Type B pancreatic cell (in vitro differentiated cells): Measurements from ENCODE around the gene SFXN5. TPM values are rescaled to one million over a fixed set of nuclear protein-coding genes. Genes with fewer than 3 reads are reported as not detected.

Source experiments
- DNase-seq: peaks from one replicate; pipeline ENCODE4 v3.0.0; 2021; ENCODE audit warnings: mixed read lengths; ENCODE audit not compliant: unreplicated experiment; ENCODE audit errors: extremely low spot score
- H3K27ac Mint-ChIP-seq: 2 replicates; pipeline ENCODE4 v1.8.0; 2021; ENCODE audit warnings: mild to moderate bottlenecking, mixed read lengths
- H3K27me3 Mint-ChIP-seq: 2 replicates; pipeline ENCODE4 v1.8.0; 2021; ENCODE audit warnings: mixed read lengths
- H3K36me3 Mint-ChIP-seq: 2 replicates; pipeline ENCODE4 v1.8.0; 2021; ENCODE audit warnings: mixed read lengths
- H3K4me1 Mint-ChIP-seq: one replicate; pipeline ENCODE4 v1.8.0; 2021; ENCODE audit warnings: mixed read lengths; ENCODE audit not compliant: unreplicated experiment
- H3K4me3 Mint-ChIP-seq: 2 replicates; pipeline ENCODE4 v1.8.0; 2021; ENCODE audit warnings: mild to moderate bottlenecking, mixed read lengths
- H3K9me3 Mint-ChIP-seq: 2 replicates; pipeline ENCODE4 v1.8.0; 2021; ENCODE audit warnings: mixed read lengths
- total RNA-seq: library from RNA; stranded (reverse); gene quantifications from 2 replicates; pipeline ENCODE4 v1.2.1, GENCODE V29; 2021; ENCODE audit warnings: low replicate concordance
- TF ChIP-seq, protein P1 (sequence below): fragments of 200-600 bp; sonication (generic); conservative IDR thresholded peaks from 2 replicates; pipeline ENCODE4 v1.5.0; 2021; ENCODE audit warnings: antibody characterized with exemption, mild to moderate bottlenecking

SFXN5 gene
- total RNA-seq, 1 donor from 2014 or later = 27.3 TPM

DNA sequence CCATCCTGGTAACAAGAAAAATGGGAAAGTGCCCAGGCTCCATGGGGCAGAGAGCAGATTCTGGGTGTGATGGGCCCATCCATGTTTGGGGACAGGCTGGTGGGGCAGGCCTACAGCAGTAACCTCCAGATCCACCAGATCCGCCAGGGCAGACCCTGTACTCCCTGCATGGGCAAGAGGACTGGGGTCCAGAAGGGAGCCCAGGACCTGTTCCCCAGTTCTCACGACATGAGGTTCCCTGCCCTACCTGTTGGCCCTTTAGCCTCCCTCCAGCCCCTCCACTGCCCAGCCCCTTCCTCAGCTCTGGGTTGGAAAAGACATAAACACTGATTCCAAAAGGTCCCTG lies 115.5 kb downstream of the SFXN5 start:
- Mint-ChIP-seq H3K4me3 (no peak overlapping the region), H3K4me1 (peaks cover 6% of the 10 kb centered on the region), H3K27me3 (peaks cover 4% of the 10 kb centered on the region), H3K36me3 (peaks cover 6% of the 10 kb centered on the region), H3K27ac (no peak overlapping the region), H3K9me3 (no peaks in the 10 kb centered on the region)
- no peak for DNase-seq
- TF ChIP-seq, protein P1, sequence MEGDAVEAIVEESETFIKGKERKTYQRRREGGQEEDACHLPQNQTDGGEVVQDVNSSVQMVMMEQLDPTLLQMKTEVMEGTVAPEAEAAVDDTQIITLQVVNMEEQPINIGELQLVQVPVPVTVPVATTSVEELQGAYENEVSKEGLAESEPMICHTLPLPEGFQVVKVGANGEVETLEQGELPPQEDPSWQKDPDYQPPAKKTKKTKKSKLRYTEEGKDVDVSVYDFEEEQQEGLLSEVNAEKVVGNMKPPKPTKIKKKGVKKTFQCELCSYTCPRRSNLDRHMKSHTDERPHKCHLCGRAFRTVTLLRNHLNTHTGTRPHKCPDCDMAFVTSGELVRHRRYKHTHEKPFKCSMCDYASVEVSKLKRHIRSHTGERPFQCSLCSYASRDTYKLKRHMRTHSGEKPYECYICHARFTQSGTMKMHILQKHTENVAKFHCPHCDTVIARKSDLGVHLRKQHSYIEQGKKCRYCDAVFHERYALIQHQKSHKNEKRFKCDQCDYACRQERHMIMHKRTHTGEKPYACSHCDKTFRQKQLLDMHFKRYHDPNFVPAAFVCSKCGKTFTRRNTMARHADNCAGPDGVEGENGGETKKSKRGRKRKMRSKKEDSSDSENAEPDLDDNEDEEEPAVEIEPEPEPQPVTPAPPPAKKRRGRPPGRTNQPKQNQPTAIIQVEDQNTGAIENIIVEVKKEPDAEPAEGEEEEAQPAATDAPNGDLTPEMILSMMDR = no peak

DNA sequence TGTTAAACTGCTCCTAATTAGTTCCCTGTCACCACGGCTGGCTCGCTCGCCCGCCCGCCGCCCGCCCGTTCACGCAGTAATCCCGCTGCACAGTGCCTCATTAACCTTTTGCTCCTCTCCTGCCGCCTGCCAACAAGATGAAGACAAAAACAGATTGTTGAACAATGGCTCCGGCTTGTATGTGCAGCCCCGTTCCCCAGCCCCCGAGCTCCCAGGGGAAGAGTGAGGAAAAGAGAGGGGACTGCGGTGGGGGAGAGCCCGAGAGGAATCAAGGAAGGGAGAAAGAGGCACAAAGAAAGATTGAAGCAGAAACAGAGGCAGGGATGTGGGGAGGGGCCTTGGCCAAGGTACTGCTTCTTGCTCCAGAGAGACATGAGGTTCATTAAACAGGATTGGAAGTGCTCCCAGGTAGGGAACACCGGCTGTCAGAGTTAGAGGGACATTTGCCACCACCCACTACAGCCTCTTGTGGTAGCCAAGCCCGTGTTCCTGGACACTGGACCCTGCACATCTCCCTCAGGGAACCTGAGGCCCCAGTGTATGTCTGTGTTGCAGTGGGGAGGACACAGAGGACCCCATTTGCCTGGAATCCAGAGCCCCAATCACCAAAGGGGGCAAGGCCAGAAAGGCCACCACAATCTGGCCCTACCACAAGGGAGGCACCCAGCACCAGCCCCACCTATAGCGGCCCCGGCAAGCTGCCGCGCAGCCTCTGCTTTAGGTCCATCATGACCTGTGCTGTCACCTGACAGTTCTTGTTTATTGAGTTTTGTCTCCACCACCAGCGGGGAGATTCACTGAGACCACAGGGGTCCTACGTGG lies 116.1 kb downstream of the SFXN5 start:
- Mint-ChIP-seq H3K4me3 (peak overlapping the region; percentile 17), H3K9me3 (no peaks in the 10 kb centered on the region), H3K27me3 (peaks cover 4% of the 10 kb centered on the region), H3K36me3 (peaks cover 6% of the 10 kb centered on the region), H3K27ac (peak overlapping the region; percentile 58), H3K4me1 (peaks cover 6% of the 10 kb centered on the region)
- DNase-seq = no peak
- TF ChIP-seq, protein P1 = no peak

DNA sequence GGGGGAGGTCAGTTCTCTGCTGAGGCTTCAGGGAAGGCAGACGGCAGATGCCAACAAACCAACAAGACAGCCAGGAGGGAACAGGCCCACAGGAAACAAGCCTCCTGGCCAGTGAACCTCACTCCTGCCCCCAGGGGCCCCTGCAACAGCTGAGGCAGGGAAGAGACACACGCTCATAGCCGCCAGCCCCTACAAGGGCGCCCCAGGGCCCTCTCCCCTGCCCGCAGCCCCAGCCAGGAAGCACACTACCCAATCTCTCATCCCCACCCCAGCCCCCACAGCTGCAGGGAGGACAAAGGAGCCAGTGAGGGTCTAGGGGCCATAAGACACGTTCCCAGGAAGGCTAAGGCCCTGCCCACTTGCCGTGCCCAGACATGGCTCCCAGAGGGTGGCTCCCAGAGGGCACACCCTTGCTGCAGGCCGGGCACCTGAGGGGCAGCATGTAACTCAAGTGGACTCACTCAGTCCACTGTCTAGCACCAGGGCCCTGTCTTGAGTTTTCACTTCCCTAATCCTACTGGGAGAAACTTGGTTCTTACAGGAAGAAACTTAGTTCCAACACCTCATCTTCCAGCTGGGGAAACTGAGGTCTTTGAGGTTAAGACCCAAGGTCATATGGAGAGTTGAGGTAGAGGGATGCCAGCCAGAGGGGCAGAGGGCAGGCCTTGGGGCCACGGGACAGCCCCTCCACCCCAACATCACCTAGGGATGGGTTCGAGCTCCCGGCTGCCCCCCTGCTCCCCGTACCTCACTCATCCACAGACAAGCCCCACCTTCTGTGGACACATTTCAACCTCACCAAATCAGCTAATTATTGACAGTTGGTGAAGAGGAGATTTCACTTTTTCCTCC lies 116.9 kb downstream of the SFXN5 start:
- Mint-ChIP-seq H3K27me3 (peaks cover 4% of the 10 kb centered on the region), H3K36me3 (peaks cover 6% of the 10 kb centered on the region), H3K27ac (no peak overlapping the region), H3K4me1 (peaks cover 6% of the 10 kb centered on the region), H3K4me3 (no peak overlapping the region), H3K9me3 (no peaks in the 10 kb centered on the region)
- no peak for DNase-seq
- TF ChIP-seq, protein P1 = no peak

DNA sequence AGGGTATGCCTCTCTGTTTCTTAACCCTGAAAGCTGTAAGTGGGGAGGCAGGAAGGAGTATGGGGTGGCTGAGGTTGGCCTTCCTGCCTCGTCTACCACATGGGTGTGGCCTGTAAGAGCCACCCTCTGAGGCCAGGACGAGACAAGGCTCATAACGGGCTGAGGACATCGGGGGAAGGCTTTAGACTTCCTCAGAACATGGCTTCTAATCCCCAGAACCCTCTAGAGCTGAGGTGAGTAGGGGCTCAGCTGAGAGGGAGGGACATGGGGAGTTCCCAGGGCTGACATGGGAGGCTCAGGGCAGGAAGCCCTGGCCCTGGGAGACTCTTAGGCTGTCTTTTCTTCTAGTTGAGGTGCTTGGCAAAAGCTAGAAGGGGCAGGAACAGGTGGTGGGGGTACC lies 117.5 kb downstream of the SFXN5 start:
- Mint-ChIP-seq H3K36me3 (peaks cover 6% of the 10 kb centered on the region), H3K9me3 (no peaks in the 10 kb centered on the region), H3K27ac (no peak overlapping the region), H3K4me1 (peaks cover 6% of the 10 kb centered on the region), H3K4me3 (no peak overlapping the region), H3K27me3 (peaks cover 4% of the 10 kb centered on the region)
- TF ChIP-seq, protein P1 = no peak
- no peak for DNase-seq

DNA sequence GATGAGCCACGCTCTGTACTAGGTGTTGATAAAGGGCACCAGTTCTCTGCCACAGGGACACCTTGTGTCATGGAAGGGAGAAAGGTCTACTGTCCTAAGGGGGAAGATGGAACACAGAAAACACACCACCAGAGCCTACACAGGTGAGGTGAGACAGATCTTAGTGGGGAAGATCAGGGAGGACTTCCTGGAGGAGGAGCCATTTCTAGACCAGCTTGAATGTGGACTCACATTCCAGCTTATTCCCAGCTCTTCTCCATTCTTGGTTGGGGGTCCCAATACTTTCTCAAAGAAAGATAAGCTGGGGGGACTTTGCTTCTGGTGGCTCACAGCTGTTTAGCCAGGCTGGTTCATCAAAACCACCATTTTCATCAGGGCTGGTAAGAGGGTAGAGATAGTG lies 118.0 kb downstream of the SFXN5 start:
- H3K4me3 Mint-ChIP-seq = no peak overlapping the region
- no peak overlapping the region for H3K27ac Mint-ChIP-seq
- H3K27me3 Mint-ChIP-seq = peaks cover 4% of the 10 kb centered on the region
- TF ChIP-seq, protein P1 = no peak
- peaks cover 6% of the 10 kb centered on the region for H3K4me1 Mint-ChIP-seq
- H3K9me3 Mint-ChIP-seq = no peaks in the 10 kb centered on the region
- peaks cover 6% of the 10 kb centered on the region for H3K36me3 Mint-ChIP-seq
- no peak for DNase-seq
